ENCODE data around the gene SDF2. TPM values are rescaled to one million over a fixed set of nuclear protein-coding genes. Genes with fewer than 3 reads are reported as not detected.

Gene SDF2
- total and polyA plus RNA-seq, 9 of the 15 experiments (the other 6 are each of a cell fraction or from before 2014, with no cell fraction given): 41.2 to 132 (median 65.6) TPM

- TF ChIP-seq, protein P1, sequence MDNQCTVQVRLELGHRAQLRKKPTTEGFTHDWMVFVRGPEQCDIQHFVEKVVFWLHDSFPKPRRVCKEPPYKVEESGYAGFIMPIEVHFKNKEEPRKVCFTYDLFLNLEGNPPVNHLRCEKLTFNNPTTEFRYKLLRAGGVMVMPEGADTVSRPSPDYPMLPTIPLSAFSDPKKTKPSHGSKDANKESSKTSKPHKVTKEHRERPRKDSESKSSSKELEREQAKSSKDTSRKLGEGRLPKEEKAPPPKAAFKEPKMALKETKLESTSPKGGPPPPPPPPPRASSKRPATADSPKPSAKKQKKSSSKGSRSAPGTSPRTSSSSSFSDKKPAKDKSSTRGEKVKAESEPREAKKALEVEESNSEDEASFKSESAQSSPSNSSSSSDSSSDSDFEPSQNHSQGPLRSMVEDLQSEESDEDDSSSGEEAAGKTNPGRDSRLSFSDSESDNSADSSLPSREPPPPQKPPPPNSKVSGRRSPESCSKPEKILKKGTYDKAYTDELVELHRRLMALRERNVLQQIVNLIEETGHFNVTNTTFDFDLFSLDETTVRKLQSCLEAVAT (IDR thresholded peaks at IDR 0.05): no peak
- TF ChIP-seq CGGBP1 (CRISPR knock-in tag; IDR thresholded peaks at IDR 0.05) (no peak), ZNF239 (CRISPR knock-in tag; IDR thresholded peaks at IDR 0.05) (peak; percentile 85), SRF (CRISPR knock-in tag; IDR thresholded peaks at IDR 0.05) (no peak), POLR3A (IDR thresholded peaks at IDR 0.05; ENCODE audit: borderline replicate concordance, extremely low read depth, insufficient read depth, insufficient read length) (no peak), KLF1 (tag; IDR thresholded peaks at IDR 0.05) (no peak), CTCF (IDR thresholded peaks at IDR 0.05 in 2 of 3, conservative IDR thresholded peaks at IDR 0.05 in 1 of 3; ENCODE audit: insufficient read depth in 2 of 3, low read depth in 1 of 3, low read length in 3 of 3) (peak; percentile 57 to 69 (median 60)), FOXK1 (CRISPR knock-in tag; IDR thresholded peaks at IDR 0.05; ENCODE audit: borderline replicate concordance) (no peak), KLF6 (CRISPR knock-in tag; IDR thresholded peaks at IDR 0.05; ENCODE audit: borderline replicate concordance) (no peak), E2F8 (IDR thresholded peaks at IDR 0.05; ENCODE audit: low read depth, partially characterized antibody) (no peak), RAD21 (CRISPR knock-in tag; conservative IDR thresholded peaks at IDR 0.05 in 1 of 2, IDR thresholded peaks at IDR 0.05 in 1 of 2) (peak in 1 of 2 experiments; percentile 46; a peak in 2 of 4 replicates), SP1 (CRISPR knock-in tag; IDR thresholded peaks at IDR 0.05) (no peak)
- TF ChIP-seq, protein P2, sequence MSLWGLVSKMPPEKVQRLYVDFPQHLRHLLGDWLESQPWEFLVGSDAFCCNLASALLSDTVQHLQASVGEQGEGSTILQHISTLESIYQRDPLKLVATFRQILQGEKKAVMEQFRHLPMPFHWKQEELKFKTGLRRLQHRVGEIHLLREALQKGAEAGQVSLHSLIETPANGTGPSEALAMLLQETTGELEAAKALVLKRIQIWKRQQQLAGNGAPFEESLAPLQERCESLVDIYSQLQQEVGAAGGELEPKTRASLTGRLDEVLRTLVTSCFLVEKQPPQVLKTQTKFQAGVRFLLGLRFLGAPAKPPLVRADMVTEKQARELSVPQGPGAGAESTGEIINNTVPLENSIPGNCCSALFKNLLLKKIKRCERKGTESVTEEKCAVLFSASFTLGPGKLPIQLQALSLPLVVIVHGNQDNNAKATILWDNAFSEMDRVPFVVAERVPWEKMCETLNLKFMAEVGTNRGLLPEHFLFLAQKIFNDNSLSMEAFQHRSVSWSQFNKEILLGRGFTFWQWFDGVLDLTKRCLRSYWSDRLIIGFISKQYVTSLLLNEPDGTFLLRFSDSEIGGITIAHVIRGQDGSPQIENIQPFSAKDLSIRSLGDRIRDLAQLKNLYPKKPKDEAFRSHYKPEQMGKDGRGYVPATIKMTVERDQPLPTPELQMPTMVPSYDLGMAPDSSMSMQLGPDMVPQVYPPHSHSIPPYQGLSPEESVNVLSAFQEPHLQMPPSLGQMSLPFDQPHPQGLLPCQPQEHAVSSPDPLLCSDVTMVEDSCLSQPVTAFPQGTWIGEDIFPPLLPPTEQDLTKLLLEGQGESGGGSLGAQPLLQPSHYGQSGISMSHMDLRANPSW (CRISPR knock-in tag; IDR thresholded peaks at IDR 0.05): no peak
Measured at GRCh38 chr17:28675980-28676379, 14.3 kb upstream of the SDF2 start (continued).
